ENCODE data around the gene PSMD1. TPM values are rescaled to one million over a fixed set of nuclear protein-coding genes. Genes with fewer than 3 reads are reported as not detected.

The PSMD1 gene
- total and polyA plus RNA-seq, 2 donors (not counting 3 experiments of a cell fraction or from before 2014, with no cell fraction given): 163 to 209 TPM

DNA sequence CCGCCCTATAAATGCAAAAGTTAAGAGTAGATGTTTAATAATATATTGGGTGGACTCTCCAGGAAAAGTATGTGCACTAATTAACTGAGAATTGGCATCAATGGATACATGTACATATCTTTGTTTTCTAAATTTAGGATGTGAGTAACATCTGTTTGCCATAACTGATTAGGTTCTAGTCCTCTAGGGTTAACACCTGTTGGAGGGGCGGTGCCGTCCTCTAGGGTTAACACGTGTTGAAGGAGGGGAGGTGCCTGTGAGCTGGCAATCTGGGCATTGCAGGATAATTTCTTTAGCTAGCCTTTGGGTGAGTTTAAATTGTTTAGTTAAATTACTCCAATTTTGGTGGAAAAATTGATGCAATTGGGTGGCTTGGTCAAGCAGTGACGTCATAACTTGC, 37.3 kb downstream of the PSMD1 start:
- Histone ChIP-seq H3K9me3 (replicated peaks; ENCODE audit: control insufficient read depth, insufficient read depth, low read length) (no peaks in the 10 kb centered on the region), H3K9me1 (replicated peaks; ENCODE audit: control insufficient read depth, extremely low read depth, insufficient read depth, low read length) (no peaks in the 10 kb centered on the region), H3K27me3 (ENCODE audit: control insufficient read depth in 2 of 2, insufficient read depth in 2 of 2, low read length in 2 of 2) (no peaks in the 10 kb centered on the region), H3K4me3 (replicated peaks in 1 of 3; ENCODE audit: insufficient read depth in 1 of 3, low read depth in 1 of 3, low read length in 3 of 3) (no peak overlapping the region), H3K36me3 (ENCODE audit: control insufficient read depth in 2 of 2, extremely low read depth in 1 of 2, insufficient read depth in 2 of 2, low read length in 2 of 2) (peaks cover 7 to 11% of the 10 kb centered on the region in 2 experiments), H4K20me1 (replicated peaks; ENCODE audit: control insufficient read depth, extremely low read depth, insufficient read depth, low read length) (no peaks in the 10 kb centered on the region), H2AFZ (ENCODE audit: low read depth, low read length) (no peak overlapping the region), H3K79me2 (ENCODE audit: control insufficient read depth, insufficient read depth, low read length) (peaks cover 4% of the 10 kb centered on the region), H3K4me2 (ENCODE audit: insufficient read depth, low read length) (no peak overlapping the region), H3K4me1 (ENCODE audit: control insufficient read depth, extremely low read depth, insufficient read depth, low read length) (no peaks in the 10 kb centered on the region), H3K9ac (replicated peaks; ENCODE audit: extremely low read depth, insufficient read depth, low read length) (no peak overlapping the region), H3K27ac (ENCODE audit: insufficient read depth, low read depth, low read length) (no peak overlapping the region)
- BruUV-seq (replicated peaks): no TSS peak
- FAIRE-seq (no peak), DNase-seq (ENCODE audit: low read depth, low spot score) (no peak)
- dilution Hi-C loops (cut with MboI; ENCODE audit: extremely low pct_ligation_motif_present, low sequenced_read_pairs) (loop anchor here (25.0 kb wide), 1 partner anchor 368 kb away; the partner anchor contains the start of gene NCL), intact Hi-C loops (cut with micrococcal nuclease) (no loop called here)
- no peak for TF ChIP-seq EZH2 (IDR thresholded peaks at IDR 0.05; ENCODE audit: borderline replicate concordance, low read depth, low read length, severe bottlenecking)
- TF ChIP-seq, protein P1, sequence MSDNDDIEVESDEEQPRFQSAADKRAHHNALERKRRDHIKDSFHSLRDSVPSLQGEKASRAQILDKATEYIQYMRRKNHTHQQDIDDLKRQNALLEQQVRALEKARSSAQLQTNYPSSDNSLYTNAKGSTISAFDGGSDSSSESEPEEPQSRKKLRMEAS (IDR thresholded peaks at IDR 0.05; ENCODE audit: insufficient read depth, insufficient read length): no peak
- TF ChIP-seq, protein P2, sequence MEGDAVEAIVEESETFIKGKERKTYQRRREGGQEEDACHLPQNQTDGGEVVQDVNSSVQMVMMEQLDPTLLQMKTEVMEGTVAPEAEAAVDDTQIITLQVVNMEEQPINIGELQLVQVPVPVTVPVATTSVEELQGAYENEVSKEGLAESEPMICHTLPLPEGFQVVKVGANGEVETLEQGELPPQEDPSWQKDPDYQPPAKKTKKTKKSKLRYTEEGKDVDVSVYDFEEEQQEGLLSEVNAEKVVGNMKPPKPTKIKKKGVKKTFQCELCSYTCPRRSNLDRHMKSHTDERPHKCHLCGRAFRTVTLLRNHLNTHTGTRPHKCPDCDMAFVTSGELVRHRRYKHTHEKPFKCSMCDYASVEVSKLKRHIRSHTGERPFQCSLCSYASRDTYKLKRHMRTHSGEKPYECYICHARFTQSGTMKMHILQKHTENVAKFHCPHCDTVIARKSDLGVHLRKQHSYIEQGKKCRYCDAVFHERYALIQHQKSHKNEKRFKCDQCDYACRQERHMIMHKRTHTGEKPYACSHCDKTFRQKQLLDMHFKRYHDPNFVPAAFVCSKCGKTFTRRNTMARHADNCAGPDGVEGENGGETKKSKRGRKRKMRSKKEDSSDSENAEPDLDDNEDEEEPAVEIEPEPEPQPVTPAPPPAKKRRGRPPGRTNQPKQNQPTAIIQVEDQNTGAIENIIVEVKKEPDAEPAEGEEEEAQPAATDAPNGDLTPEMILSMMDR (IDR thresholded peaks at IDR 0.05; ENCODE audit: extremely low read depth in 1 of 2, insufficient read depth in 1 of 2, low read depth in 1 of 2, low read length in 2 of 2): no peak
- TF ChIP-seq POLR2A (IDR thresholded peaks at IDR 0.05; ENCODE audit: low read depth, low read length): no peak
- TF ChIP-seq POLR2AphosphoS5 (IDR thresholded peaks at IDR 0.05; ENCODE audit: insufficient read depth, low read depth, low read length): no peak
- TF ChIP-seq JUN (IDR thresholded peaks at IDR 0.05; ENCODE audit: borderline replicate concordance, insufficient read depth, insufficient read length, low read depth): no peak
- no peak for TF ChIP-seq FOS (IDR thresholded peaks at IDR 0.05; ENCODE audit: borderline replicate concordance, insufficient read depth, low read length)
- ChIA-PET POLR2A (no interaction called here), CTCF (no interaction called here)
